ENCODE data around the gene CEP20.

- no peak for TF ChIP-seq EZH2 (IDR thresholded peaks at IDR 0.05)
- no peak for TF ChIP-seq POLR2AphosphoS5 (IDR thresholded peaks at IDR 0.05; ENCODE audit: borderline replicate concordance, low read depth, low read length)
- TF ChIP-seq FOXP2 (optimal IDR thresholded peaks at IDR 0.05; ENCODE audit: control extremely low read depth, extremely low read length, insufficient read depth), result no peak
Measured at GRCh38 chr16:15925631-15926030, 37.2 kb upstream of the CEP20 start.
